Measurements from ENCODE around the gene UBALD2.
"Not testable (repeated sequence)": the region's sequence is repeated elsewhere in the genome, so short reads cannot be mapped to it uniquely, and the experiment has no call there.

Gene UBALD2

GRCh38 chr17:76266244-76266938 lies 1.2 kb downstream of the UBALD2 start:
- H3K4me3 ChIP-seq (ENCODE audit: low read depth, low read length): peak overlapping the region; percentile 78
- TF ChIP-seq, protein P1, sequence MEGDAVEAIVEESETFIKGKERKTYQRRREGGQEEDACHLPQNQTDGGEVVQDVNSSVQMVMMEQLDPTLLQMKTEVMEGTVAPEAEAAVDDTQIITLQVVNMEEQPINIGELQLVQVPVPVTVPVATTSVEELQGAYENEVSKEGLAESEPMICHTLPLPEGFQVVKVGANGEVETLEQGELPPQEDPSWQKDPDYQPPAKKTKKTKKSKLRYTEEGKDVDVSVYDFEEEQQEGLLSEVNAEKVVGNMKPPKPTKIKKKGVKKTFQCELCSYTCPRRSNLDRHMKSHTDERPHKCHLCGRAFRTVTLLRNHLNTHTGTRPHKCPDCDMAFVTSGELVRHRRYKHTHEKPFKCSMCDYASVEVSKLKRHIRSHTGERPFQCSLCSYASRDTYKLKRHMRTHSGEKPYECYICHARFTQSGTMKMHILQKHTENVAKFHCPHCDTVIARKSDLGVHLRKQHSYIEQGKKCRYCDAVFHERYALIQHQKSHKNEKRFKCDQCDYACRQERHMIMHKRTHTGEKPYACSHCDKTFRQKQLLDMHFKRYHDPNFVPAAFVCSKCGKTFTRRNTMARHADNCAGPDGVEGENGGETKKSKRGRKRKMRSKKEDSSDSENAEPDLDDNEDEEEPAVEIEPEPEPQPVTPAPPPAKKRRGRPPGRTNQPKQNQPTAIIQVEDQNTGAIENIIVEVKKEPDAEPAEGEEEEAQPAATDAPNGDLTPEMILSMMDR (IDR thresholded peaks at IDR 0.05; ENCODE audit: low read depth, low read length, missing control alignments): no peak
- no peak for DNase-seq (ENCODE audit: low read depth)
- in situ Hi-C loops (cut with HindIII; ENCODE audit: low sequenced_read_pairs): no loop called here

DNA sequence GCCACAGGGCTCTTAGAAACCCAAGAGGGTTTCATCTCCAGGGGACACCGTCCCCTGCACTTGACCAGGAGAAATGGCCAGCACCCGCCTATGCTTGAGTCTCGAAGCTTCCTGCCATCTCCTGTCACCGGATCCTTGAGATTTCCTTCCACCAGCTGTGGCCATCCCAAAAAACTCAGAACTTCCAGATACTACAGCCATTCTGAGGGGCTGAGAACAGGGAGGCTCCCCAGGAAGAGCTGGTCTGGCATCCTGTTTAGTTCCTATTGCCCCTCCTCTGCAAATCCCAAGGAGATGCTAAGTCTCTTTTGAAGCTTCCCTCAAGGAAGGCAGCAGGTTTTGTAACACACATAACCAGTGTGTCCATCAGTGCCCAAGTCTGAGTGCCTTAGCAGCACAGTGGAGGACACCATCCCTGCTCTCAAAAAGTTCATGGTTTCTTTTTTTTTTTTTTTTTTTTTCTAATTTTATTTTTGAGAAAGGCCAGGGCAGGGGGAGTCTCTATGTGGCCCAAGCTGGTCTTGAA lies 2.0 kb downstream of the UBALD2 start:
- peak overlapping the region; percentile 78 for H3K4me3 ChIP-seq (ENCODE audit: low read depth, low read length)
- DNase-seq (ENCODE audit: low read depth): no peak
- TF ChIP-seq, protein P1 (IDR thresholded peaks at IDR 0.05; ENCODE audit: low read depth, low read length, missing control alignments): no peak
- in situ Hi-C loops (cut with HindIII; ENCODE audit: low sequenced_read_pairs): no loop called here

- in situ Hi-C loops (cut with HindIII; ENCODE audit: low sequenced_read_pairs); H3K4me3 ChIP-seq (ENCODE audit: low read depth, low read length): not testable (repeated sequence)
Measured at GRCh38 chr17:76267581-76268001, 2.4 kb downstream of the UBALD2 start.

DNA sequence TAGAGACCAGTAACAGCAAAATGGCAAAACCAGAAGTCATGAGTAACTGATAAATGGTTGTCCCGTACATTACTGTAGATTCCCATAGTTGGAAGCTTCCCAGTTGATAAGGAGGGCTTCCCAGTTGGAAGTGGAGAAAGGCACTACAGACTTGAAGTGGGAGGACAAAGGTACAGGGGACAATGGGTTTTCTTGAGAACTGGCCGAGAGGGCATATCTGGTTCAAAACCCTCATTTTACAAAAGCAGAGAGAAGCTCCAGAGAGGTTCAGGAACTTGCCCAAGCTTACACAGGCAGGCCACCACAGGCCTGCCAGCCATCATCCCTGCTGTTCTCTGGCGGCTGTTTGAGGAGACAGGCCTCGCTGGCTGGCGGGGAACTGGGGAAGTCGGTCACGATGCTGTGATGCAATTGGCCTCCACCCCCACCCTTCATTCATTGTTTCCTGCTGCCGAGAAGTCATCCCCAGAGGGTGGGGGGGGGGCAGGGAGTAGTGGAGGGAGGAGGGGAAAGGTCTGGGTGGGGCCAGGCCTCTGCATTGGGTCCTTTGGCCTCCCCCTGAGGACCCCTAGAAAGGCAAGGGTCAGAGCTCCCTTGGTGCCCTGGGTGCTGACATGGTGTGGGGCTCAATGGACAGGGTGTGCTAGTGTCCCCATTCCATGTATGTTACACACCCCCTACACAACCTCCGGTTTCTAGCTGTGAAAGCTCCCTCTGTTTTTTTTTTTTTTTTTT lies 3.0 kb downstream of the UBALD2 start:
- in situ Hi-C loops (cut with HindIII; ENCODE audit: low sequenced_read_pairs): no loop called here
- TF ChIP-seq, protein P1 (IDR thresholded peaks at IDR 0.05; ENCODE audit: low read depth, low read length, missing control alignments): no peak
- H3K4me3 ChIP-seq (ENCODE audit: low read depth, low read length): no peak overlapping the region
- DNase-seq (ENCODE audit: low read depth): peak; percentile 37

More at GRCh38 chr17:76267581-76268001, 2.4 kb downstream of the UBALD2 start:
- DNase-seq (ENCODE audit: low read depth): not testable (repeated sequence)

- DNase-seq (ENCODE audit: low read depth): no peak
- H3K4me3 ChIP-seq (ENCODE audit: low read depth, low read length): no peak overlapping the region
- in situ Hi-C loops (cut with HindIII; ENCODE audit: low sequenced_read_pairs): no loop called here
- TF ChIP-seq, protein P1 (IDR thresholded peaks at IDR 0.05; ENCODE audit: low read depth, low read length, missing control alignments): no peak
Measured at GRCh38 chr17:76268991-76269981, 4.1 kb downstream of the UBALD2 start.

DNA sequence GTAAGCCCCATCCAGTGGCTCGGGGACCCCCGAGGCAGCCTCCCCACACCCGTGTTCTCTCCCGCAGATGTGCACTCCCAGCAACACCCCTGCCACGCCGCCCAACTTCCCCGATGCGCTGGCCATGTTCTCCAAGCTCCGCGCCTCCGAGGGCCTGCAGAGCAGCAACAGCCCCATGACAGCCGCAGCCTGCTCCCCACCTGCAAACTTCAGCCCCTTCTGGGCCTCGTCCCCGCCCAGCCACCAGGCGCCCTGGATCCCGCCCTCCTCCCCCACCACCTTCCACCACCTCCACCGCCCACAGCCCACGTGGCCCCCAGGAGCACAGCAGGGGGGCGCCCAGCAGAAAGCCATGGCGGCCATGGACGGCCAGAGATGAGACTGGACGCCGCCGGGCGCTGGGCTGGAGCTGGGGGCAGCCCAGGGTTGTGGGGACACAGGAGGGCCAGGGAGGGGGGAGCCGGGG lies 5.0 kb downstream of the UBALD2 start:
- no peak overlapping the region for H3K4me3 ChIP-seq (ENCODE audit: low read depth, low read length)
- no peak for DNase-seq (ENCODE audit: low read depth)
- TF ChIP-seq, protein P1 (IDR thresholded peaks at IDR 0.05; ENCODE audit: low read depth, low read length, missing control alignments): no peak
- in situ Hi-C loops (cut with HindIII; ENCODE audit: low sequenced_read_pairs): no loop called here

All from astrocyte of the cerebellum (primary cell).